ENCODE data around the gene EIF5.
A peak's percentile ranks its signal among the peaks of the same experiment; 100 is the strongest.

The EIF5 gene

GRCh38 chr14:103336191-103336590 lies 2.2 kb downstream of the EIF5 start:
- TF ChIP-seq POLR2A (IDR thresholded peaks at IDR 0.05; ENCODE audit: low read length) (no peak), GATA1 (IDR thresholded peaks at IDR 0.05; ENCODE audit: low read depth, low read length) (no peak)
- no peak for DNase-seq

- DNase-seq, result no peak
- no peak for TF ChIP-seq GATA1 (IDR thresholded peaks at IDR 0.05; ENCODE audit: low read depth, low read length)
- TF ChIP-seq POLR2A (IDR thresholded peaks at IDR 0.05; ENCODE audit: low read length), result no peak
These were observed 3.8 kb downstream of the EIF5 start for GRCh38 chr14:103337794-103338193.

GRCh38 chr14:103339561-103339960 lies 5.5 kb downstream of the EIF5 start:
- TF ChIP-seq GATA1 (IDR thresholded peaks at IDR 0.05; ENCODE audit: low read depth, low read length), result no peak
- TF ChIP-seq POLR2A (IDR thresholded peaks at IDR 0.05; ENCODE audit: low read length), result no peak
- DNase-seq, result no peak

GRCh38 chr14:103340480-103341212 lies 6.6 kb downstream of the EIF5 start:
- no peak for DNase-seq
- no peak for TF ChIP-seq GATA1 (IDR thresholded peaks at IDR 0.05; ENCODE audit: low read depth, low read length)
- no peak for TF ChIP-seq POLR2A (IDR thresholded peaks at IDR 0.05; ENCODE audit: low read length)

GRCh38 chr14:103341250-103342129 lies 7.5 kb downstream of the EIF5 start:
- peak; percentile 54 to 59 for DNase-seq
- TF ChIP-seq GATA1 (IDR thresholded peaks at IDR 0.05; ENCODE audit: low read depth, low read length) (no peak), POLR2A (IDR thresholded peaks at IDR 0.05; ENCODE audit: low read length) (peak; percentile 19)

- DNase-seq, result peak; percentile 87 to 88
- no peak for TF ChIP-seq POLR2A (IDR thresholded peaks at IDR 0.05; ENCODE audit: low read length)
- TF ChIP-seq GATA1 (IDR thresholded peaks at IDR 0.05; ENCODE audit: low read depth, low read length), result no peak
These were observed 9.3 kb downstream of the EIF5 start for GRCh38 chr14:103343164-103343879.

- DNase-seq, result peak in 1 of 2 experiments; percentile 66
- TF ChIP-seq POLR2A (IDR thresholded peaks at IDR 0.05; ENCODE audit: low read length) (no peak), GATA1 (IDR thresholded peaks at IDR 0.05; ENCODE audit: low read depth, low read length) (no peak)
These were observed 10.1 kb downstream of the EIF5 start for GRCh38 chr14:103343905-103344797.

- no peak for DNase-seq
- TF ChIP-seq POLR2A (IDR thresholded peaks at IDR 0.05; ENCODE audit: low read length), result no peak
- no peak for TF ChIP-seq GATA1 (IDR thresholded peaks at IDR 0.05; ENCODE audit: low read depth, low read length)
These were observed 12.2 kb downstream of the EIF5 start for GRCh38 chr14:103346286-103346685.

GRCh38 chr14:103347091-103347815 lies 13.2 kb downstream of the EIF5 start:
- no peak for TF ChIP-seq GATA1 (IDR thresholded peaks at IDR 0.05; ENCODE audit: low read depth, low read length)
- peak; percentile 2 for TF ChIP-seq POLR2A (IDR thresholded peaks at IDR 0.05; ENCODE audit: low read length)
- DNase-seq, result no peak

- TF ChIP-seq GATA1 (IDR thresholded peaks at IDR 0.05; ENCODE audit: low read depth, low read length) (no peak), POLR2A (IDR thresholded peaks at IDR 0.05; ENCODE audit: low read length) (no peak)
- DNase-seq, result no peak
These were observed 14.1 kb downstream of the EIF5 start for GRCh38 chr14:103348154-103348553.

- no peak for DNase-seq
- TF ChIP-seq GATA1 (IDR thresholded peaks at IDR 0.05; ENCODE audit: low read depth, low read length), result no peak
- TF ChIP-seq POLR2A (IDR thresholded peaks at IDR 0.05; ENCODE audit: low read length), result no peak
These were observed 15.9 kb downstream of the EIF5 start for GRCh38 chr14:103349982-103350381.

- TF ChIP-seq POLR2A (IDR thresholded peaks at IDR 0.05; ENCODE audit: low read length), result no peak
- TF ChIP-seq GATA1 (IDR thresholded peaks at IDR 0.05; ENCODE audit: low read depth, low read length), result no peak
- peak in 1 of 2 experiments; percentile 58 for DNase-seq
These were observed 19.3 kb downstream of the EIF5 start for GRCh38 chr14:103353362-103353761.
